HG02852 (cell line): ENCODE measurements around the gene IFIT3.

ENCODE experiments used
- ATAC-seq: cut with Tn5 transposase; IDR thresholded peaks from one replicate; pipeline ENCODE4 v1.9.1; 2021; ENCODE audit warnings: mild to moderate bottlenecking, moderate library complexity; ENCODE audit not compliant: unreplicated experiment

The IFIT3 gene

DNA sequence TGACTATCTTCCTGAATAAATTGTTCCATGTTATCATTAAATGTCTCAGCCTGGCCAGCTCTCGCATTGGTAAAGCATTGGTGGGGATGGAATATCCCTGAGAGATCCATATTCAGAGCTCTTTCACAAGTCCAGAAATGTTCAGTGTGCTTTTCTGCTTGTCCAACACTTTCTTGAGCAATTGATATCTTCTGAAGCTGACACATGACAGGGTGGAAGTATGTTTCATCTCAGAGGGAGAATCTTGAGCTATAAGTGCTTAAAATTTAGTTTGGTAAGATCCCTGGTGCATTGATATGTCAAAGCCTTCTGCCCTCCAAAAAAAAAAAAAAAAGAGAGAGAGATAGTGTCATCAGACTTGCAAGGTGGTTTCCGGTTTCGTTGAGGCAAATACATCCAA lies 7.4 kb downstream of the IFIT3 start:
- ATAC-seq, result no peak

DNA sequence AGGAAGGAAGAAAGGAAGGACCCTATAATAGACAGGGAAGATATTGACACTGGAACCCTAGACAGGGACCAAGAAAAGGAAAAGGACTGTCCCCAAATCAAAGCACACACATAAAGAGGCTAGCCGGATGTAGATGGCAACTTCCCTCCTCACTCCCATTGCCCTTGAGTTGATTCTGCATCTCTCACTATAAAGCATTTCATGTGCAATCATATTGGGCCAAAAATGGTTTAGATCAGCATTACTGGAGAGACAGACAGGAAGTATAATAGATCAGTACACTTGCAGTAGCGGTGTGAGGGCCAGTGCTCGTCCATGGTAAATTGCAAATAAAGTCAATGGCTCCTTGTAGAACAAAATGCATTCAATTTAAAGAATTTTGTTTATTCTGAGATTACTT lies 8.4 kb downstream of the IFIT3 start:
- ATAC-seq, result no peak

DNA sequence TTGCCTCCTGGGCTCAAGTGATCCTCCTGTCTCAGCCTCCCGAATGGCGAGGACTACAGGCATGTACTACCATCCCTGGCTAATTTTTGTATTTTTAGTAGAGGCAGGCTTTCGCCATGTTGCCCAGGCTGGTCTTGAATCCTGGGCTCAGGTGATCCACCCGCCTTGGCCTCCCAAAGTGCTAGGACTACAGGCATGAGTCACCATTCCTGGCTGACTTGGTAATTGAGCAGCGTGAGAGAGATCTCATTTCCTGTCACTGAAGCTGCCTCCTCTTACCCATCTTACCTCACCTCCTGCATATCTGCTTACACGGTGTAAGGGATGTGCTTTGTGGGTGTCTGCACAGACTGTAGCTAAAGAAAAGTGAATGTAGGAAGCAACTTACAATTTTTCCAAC lies 9.7 kb downstream of the IFIT3 start:
- ATAC-seq, result no peak

DNA sequence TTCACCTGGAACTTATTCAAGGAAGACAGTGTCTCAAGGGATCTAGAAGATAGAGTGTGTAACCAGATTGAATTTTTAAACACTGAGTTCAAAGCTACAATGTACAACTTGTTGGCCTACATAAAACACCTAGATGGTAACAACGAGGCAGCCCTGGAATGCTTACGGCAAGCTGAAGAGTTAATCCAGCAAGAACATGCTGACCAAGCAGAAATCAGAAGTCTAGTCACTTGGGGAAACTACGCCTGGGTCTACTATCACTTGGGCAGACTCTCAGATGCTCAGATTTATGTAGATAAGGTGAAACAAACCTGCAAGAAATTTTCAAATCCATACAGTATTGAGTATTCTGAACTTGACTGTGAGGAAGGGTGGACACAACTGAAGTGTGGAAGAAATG lies 10.9 kb downstream of the IFIT3 start:
- ATAC-seq, result no peak

DNA sequence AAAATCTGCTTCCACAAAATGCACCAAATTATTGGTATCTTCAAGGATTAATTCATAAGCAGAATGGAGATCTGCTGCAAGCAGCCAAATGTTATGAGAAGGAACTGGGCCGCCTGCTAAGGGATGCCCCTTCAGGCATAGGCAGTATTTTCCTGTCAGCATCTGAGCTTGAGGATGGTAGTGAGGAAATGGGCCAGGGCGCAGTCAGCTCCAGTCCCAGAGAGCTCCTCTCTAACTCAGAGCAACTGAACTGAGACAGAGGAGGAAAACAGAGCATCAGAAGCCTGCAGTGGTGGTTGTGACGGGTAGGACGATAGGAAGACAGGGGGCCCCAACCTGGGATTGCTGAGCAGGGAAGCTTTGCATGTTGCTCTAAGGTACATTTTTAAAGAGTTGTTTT lies 12.1 kb downstream of the IFIT3 start:
- no peak for ATAC-seq

DNA sequence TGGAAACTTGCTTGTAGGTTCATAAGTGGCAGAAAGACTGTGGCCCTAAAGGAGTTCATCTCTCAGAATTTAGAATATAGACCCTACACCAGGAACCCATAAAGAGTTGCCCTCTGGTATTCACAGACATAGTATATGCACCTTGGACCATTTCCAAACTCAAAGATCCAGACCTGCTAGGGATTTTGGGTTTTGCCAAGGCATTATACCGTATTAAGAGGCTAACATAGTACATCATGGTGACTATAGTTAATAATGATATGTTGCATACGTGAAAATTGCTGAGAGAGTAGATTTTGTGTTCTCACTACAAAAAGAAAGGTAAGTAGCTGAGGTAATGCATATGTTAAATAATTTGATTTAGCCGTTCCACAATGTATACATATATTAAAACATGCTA lies 13.9 kb downstream of the IFIT3 start:
- no peak for ATAC-seq

DNA sequence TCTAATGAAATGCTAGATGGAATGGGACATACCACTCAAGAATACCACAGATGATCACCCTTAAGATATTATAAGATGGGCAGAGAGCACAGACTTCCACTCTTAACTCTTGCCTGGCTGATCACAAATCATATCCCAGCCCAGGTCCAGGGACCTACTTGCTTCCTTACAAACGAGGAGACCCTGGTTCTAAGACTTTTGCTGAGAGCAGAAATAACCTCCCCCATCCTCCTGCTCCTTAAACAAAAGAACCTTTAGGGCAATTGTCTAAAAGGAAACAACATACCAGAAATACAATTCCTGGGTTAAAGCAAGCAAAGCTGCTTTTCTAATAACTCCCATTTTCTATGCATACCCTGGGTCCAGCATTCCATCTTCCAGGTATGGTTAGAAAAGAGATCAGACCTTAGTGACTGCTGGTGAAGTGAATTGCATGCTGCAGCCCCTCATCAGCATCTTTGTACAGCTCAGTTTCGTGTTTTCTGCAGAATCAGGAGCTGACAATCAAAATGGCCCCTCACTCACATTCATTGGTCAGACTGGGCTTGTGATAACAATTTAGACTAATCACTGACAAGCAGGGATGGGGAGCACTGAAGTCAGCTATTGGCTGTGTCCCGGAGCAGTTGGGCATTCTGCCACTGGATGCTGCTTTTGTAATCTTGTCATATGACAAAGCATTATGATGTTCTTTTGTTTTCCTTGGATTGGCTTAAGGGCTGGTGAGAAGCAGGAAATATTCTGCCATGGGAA lies 14.6 kb downstream of the IFIT3 start:
- no peak for ATAC-seq

DNA sequence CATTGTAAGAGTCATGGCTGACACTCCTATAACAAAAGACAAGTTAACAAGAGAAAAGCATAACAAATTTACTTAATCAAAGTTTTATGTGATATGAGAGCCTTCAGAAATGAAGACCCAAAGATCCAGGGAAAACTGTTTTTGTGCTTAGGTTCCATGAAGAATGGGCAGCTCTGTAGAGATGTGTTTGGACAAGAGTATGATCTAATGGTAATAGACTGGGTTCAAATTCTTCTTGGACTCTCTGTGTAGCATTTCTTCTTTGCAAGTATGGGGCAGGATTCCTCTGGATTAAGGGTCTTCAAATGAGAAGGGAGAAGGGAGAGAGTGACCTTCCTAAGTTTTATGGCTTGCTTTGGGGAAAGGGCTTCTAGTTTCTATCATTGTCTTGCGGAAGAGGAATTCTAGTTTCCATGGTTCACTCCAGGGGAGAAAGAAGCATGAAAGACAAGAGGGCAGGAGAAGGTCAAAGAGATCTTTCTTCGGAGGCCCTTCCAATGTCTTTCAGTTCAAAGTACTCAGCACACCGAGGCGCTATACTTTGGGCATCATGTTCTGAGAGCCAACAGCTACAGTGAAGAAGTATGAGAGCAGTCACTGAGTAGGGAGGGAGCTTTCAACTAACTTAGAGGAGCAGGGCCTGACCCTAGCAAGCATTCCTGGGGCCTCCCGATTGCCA lies 15.4 kb downstream of the IFIT3 start:
- no peak for ATAC-seq

DNA sequence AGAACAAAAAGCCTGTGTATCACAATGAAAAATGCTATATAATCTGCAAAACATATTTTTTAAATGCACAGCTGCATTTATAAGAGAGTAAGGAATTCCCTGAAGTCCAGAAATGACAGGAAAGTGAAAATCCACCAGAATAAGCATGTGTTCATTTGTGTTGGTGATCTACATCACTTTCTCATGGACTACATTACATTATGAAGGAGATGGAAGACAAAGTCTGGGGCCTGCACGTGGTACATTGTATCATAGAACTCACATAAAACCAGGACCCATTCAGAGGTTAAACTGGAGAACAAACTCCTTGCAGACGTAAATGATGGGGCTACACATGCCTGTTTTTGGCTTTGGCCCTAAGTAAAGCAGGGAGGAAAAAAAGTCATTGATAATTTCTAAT lies 16.4 kb downstream of the IFIT3 start:
- no peak for ATAC-seq

DNA sequence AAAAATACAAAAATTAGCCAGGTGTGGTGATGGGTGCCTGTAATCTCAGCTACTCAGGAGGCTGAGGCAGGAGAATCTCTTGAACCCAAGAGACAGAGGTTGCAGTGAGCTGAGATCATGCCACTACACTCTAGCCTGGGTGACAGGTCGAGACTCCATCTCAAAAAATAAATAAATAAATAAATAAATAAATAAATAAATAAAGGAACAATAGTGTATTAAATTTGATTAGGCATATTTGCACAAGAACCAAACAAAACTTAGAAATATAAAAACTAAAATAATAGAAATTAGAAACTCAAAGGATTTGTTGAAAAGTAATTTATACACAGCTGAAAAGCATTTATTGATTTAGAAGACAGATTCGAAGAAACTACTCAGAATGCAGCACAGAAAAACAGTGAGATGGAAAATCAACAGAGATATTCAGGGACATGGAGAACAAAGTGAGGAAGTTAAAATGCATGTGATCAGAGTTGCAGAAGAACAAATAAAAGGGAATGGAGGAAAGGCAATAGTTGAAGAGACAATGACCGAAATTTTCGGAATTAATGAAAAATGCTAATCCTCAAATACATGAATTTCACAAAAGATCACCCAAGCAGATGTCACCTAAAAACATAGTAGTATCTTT lies 17.7 kb downstream of the IFIT3 start:
- no peak for ATAC-seq

DNA sequence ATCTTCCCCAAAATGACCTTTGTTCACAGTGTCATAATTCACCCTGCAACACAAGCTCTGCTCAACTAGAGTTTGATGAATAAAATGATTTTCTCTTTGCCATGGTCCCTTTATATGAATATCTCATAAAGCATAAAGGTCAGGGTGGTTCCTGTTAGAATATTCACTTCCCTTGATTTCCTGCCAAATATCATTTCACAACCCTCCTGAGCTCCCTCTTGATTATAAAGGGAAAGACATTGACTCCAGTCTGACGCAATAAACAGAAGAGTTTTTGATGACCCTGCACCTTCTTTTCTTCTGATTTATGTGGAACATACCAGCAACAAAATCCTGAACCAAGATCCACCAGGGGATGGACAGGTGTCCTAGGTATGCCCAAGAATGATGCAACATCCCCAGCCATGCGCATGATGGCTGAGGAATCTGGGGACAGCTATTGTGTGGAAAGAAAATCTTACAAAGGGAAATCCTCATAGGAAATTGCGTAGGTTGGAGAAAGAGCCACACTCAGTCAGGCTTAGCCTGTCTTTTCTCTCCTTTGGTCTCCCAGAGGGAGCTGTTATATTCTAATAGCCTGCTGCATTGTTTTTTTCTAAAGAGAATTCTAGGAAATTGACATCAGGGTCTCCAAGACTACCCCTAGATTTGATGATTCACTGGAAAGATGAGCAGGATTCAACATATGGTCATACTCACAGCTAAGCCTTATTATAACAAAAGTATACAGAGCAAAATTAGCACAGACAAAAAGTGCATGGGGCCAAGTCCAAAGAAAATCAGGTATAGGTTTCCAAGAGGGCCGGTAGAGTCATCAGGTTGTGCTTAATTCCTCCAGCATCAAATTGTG lies 18.8 kb downstream of the IFIT3 start:
- ATAC-seq, result no peak

DNA sequence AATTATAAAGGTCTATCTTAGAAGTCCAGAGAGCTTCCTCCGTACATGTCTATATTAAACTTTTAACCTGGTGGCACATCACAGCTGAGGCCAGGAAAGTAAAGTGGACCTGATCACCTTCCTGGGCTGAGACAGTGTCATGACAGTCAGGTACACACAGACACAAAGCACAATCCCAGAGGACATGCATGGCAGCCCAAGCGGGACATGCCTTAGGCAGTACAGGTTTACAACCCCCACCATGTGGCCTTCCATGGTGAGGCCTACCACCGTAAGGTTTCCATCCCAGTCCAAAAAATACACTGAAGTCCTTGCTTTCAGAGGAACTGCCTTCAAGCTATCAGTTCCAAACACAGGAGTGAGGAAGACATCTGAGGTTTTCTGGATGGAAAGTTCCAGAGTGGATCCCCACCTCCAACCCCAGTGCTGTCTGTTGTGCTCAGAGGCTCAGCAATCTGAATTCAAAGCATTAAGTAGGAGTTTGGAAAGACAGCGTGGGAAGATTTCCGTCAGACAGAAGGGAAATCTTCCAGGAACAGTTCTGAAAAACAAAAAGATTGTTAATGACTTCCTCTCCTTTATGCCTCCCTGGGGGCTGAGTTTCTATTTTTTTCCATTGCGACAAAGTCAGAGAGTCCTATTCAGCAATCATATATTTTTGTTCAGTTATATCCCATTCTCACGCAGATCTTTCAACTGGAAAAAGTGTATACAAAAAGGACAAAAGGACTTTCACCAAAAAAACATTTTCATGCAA lies 20.1 kb downstream of the IFIT3 start:
- no peak for ATAC-seq

DNA sequence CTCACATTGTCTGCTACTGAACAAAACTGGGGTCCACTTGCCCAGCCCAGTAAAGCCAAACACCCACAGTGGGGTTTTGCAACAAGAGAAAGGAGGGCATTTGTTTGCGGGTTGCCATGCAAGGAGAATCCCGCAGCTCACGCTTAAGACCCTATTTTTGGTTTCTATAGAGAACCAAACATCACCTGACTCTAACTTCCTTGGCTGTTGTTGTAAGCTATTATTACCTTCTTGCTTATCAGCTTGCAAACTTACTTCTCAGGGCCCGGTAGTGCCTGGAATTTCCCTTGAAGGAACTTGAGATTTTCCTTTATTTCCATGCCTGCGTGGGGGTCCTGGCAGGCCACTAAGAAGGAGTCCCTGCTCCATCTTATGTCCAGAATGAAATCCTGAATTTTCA lies 20.7 kb downstream of the IFIT3 start:
- no peak for ATAC-seq

DNA sequence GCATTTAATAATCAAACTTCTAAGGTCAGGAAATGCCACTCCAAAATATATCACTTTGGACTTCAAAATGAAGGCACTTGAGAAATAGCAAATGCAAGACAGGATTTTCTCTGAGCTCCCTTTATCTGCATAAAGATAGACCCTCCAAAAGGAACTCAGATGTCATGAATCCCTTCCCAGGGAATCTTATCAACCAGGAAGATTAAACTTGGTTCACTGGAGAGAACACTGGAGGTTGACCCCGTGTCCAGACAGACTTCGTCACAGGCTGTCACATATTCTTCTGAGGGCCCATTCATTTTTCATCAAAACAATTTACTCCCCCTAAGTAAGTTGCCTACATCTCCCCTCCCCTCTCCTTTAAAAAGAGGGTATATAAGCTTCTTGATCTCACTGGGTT lies 21.2 kb downstream of the IFIT3 start:
- ATAC-seq, result no peak

DNA sequence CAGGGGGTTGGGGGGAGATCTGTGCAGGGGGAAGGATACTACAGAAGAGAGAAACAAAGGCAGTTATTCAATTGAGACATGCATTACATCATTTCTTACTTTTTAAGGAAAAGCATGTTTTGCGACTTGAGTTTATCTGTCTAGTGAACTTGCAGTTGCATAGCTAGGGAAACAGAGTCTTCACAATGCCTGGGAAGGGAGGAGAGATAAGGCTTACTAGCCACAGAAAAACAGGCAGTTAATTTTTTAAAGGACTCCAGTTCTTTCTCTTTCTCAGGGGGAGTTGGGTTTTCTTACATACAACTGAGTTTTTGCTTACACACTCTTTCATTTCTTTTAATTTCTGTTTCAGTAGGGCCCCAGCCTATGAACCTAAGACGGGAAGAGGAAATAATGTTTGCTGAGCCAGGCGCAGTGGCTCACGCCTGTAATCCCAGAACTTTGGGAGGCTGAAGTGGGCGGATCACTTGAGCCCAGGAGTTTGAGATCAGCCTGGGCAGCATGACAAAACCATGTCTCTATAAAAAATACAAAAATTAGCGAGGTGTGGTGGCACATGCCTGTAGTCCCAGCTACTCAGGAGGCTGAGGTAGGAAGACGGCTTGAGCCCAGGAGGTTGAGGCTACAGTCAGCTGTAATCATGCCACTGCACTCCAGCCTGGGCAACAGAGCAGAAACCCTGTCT lies 23.0 kb downstream of the IFIT3 start:
- ATAC-seq, result peak; percentile 40

DNA sequence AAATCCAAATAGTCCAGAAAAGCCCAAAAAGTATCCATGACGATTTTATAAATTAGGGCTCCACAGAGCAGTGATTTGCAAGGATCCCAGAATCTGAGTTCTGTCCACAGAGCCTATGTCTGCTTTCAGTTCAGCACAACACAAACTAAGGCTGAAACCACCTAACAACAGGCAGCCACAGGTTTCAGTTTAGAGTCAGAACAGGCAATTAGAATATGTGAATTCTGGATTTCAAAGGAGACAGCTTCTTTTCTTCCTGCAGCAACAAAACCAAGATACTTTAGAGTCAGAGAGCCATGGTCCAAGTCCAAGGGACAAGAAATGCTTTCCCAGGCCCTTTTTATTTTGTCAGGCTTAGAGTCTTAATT lies 23.6 kb downstream of the IFIT3 start:
- ATAC-seq, result peak; percentile 90

DNA sequence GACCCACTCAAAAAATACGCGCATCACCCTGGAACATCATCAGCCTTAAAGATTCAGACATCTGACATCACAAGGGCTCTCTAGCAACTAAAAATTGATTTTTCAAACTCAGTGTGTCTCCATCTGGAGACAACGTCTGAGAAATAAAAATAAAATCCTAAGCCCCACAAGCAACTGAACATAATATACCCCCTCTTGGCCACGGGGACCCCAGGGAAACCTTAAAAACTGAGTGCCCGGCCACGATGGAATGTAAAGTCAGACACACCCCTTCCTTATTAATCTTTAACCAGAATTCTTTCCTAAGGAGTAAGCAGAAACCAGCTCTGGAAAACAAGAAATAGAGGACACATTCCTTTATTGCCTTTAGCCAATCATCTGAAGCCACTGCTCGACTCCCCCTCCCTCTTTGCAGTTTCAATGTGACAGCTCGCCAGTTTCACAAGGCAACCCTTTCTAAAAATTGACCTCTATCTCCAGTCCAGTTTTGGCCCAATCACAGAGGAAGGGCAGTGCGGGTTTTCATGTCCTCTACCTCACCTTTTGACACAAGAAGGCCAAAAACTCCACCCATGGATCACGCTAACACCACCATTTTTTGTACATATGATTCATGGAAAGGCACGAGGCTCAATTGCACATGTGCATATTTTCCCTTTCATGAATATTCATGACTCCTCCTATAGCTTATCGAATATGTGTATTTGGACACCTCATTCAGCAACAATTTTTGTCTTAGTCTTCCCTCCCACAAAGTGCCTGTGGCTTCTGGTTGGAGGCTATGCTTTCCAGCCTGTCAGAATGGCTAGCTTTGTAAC lies 24.2 kb downstream of the IFIT3 start:
- ATAC-seq, result peak; percentile 41

DNA sequence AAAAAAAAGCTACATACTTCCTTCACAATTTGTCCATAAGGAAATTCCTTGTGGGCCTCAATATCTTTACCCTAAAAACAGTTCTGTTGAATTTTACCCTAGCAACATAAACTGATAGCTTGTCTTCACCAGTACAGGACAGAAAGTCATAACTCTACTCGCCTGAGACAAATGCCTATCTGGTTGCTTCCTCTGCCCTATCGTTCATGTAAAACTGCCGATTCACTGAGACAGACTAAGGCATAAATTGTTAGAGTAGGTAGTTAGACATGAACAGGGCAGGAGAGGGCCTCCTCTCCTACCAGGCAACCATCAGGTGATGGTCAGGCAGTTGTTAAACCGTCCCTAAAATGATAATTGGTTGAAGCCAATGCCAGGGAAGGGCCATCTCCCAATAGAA lies 25.0 kb downstream of the IFIT3 start:
- ATAC-seq, result no peak

DNA sequence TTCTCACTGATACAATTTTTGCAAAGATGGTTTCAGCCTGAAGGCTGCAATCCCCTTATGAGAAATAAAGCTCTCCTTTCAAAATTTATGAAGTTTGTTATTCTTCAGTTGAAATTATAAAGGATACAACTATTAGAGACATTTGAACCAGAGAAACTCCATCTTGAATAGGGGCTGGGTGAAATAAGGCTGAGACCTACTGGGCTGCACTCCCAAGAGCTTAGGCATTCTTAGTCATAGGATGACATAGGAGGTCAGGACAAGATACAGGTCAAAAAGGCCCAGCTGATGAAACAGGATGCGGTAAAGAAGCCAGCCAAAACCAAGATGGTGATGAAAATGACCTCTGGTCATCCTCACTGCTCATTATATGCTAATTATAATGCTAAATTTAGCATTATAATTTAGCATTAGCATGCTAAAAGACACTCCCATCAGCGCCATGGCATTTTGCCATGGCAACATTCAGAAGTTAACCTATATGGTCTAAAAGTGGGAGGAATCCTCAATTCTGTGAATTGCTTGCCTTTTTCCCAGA lies 27.7 kb downstream of the IFIT3 start:
- no peak for ATAC-seq
